Measurements from ENCODE around the gene CHRDL1.
"Not testable (repeated sequence)": the region's sequence is repeated elsewhere in the genome, so short reads cannot be mapped to it uniquely, and the experiment has no call there.

CHRDL1 gene, protein sequence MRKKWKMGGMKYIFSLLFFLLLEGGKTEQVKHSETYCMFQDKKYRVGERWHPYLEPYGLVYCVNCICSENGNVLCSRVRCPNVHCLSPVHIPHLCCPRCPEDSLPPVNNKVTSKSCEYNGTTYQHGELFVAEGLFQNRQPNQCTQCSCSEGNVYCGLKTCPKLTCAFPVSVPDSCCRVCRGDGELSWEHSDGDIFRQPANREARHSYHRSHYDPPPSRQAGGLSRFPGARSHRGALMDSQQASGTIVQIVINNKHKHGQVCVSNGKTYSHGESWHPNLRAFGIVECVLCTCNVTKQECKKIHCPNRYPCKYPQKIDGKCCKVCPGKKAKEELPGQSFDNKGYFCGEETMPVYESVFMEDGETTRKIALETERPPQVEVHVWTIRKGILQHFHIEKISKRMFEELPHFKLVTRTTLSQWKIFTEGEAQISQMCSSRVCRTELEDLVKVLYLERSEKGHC

DNA sequence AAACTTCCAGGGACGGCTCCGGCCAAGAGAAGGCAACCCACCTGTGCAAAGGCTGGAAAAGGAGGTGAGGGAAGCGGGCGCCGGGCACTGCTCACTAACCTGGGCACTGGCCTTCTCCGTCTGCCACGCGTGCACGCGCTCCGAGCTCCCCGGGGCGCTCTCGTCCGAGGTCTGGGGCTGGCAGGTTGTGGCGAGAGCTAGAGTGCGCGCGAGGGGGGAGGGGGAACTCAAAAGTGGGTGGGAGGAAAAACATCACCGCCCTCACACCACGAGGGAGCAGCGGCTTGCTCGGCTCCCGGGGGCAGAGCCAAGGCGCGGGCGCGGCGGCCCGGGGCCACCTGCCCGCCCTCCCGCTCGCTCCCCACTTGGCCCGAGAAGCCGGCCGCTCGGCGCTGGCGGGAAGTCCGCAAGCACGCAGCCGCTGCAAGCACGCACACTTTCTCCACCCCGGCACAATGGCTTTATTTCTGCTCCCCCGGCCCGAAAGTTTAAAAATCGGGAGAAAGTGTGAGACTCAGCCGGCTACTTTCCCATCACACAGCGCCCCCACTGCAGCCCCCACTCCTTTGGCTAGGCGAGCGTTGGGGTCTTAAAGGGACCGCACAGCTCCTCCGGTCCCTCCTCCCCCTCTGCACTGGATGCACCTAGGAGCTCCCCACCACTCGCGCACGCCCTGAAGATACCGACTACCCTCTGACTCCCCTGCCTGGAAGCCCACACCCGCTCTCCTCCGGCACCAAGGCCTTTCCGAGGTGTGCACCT lies at the start of gene CHRDL1:
Gene CHRDL1 (minus strand): TSS at position 173 of the 762 bp plus-strand sequence. CDS start 3,636 bp downstream, outside the sequence.
- DNase-seq (ENCODE audit: low read depth): no peak

DNA sequence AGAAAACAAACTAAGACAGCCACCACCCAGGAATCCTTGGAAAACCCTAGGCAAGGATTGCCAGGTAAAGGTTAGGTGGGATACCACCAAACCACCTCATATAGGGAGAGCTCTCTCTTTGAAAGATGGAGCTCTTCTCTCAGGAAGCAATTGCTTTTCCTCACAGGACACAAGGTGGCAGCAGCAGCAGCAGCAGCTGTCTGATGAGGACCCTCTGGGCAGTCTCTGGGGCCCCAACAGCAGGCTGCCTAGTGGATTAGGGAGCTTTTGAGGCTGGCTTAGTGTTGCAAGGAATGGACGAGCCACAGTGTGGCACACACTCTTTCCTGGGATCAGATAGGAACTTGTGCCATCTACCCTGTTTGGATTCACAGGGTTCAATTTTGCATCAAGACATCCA lies 41.4 kb upstream of the CHRDL1 start:
- no peak for DNase-seq (ENCODE audit: low read depth)

DNA sequence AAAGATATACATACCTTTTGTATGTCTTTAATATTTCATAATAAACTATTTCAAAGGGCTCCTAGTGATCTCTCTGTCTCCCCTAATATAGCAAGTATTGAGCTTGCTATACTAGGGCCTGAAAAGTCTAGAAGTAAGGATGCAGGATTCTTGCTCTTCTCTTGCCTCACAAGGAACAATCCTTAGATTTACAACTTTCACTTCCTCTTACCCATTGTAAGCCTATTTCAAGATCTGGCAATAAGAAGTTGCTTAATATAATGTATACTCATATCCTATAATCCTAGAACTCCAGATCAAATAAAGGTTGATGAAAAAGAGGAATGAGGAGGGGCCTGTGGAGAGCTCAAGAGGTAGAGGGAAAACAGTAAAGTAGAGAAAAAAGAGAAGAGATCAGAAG lies 40.8 kb upstream of the CHRDL1 start:
- no peak for DNase-seq (ENCODE audit: low read depth)

DNA sequence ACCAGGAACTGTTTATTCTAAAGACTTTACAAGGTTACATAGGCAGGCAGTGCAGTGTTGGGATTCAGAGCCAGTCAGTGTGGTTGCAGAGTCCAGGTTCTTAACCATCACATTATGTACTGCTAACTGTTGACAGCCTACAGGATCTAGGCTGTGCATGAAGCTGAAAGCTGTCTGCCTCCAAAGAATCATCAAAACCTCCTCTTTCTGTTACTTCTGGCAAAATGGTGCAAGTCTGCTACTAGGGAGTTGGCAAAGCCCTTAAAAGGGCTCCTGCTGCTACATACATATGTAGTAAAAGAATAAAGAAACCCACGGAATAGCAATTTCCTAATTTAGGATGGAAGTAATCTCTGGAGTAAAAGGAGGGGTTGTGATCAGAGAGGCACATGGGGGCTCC lies 40.4 kb upstream of the CHRDL1 start:
- DNase-seq (ENCODE audit: low read depth): no peak

DNA sequence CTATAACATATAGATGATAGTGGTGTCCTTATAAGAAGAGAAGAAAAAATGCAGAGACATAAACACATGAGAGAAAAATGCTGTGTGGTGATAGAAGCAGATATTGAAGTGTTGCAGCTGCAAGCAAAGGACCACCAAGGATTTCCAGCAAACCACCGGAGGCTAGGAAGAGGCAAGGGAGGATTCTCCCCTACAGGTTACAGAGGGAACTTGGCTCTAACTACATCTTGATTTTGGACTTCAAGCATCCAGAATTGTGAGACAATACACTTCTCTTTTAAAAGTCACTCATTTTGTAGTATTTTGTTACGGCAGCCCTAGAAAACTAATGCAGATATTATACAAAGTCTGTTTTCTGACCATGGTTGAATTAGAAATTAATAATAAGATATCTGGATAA lies 30.4 kb upstream of the CHRDL1 start:
- no peak for DNase-seq (ENCODE audit: low read depth)

DNA sequence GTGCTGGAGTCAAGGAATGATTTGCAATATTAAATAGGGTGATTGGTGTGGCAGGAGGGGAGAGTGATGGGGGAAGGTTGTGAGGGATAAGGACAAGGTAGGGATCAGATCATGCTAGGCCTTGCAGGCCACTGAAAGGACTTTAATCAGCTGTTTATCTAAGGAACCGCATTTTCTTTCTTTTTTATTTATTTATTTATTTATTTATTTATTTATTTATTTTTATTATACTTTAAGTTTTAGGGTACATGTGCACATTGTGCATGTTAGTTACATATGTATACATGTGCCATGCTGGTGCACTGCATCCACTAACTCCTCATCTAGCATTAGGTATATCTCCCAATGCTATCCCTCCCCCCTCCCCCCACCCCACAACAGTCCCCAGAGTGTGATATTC lies 20.9 kb upstream of the CHRDL1 start:
- DNase-seq (ENCODE audit: low read depth): not testable (repeated sequence)

DNA sequence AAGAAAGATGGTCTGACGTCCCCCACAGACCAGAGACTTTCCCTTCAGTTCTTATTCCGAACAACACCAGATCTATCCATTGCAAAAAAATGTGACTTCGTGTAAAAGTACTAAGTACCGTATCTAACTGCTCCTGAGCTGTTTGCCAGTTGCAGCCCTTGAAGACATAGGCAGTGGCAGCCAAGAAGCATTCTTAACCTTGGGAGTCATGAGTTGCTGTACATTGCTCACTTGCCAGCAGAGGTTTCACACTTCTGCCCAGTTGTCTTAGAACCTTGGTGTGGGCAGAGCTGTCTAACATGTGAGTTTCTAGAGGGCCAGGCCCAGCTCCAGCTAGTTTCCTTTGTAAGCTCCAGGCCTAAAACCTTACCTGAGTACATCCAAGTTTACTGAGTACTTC lies 10.5 kb upstream of the CHRDL1 start:
- no peak for DNase-seq (ENCODE audit: low read depth)

DNA sequence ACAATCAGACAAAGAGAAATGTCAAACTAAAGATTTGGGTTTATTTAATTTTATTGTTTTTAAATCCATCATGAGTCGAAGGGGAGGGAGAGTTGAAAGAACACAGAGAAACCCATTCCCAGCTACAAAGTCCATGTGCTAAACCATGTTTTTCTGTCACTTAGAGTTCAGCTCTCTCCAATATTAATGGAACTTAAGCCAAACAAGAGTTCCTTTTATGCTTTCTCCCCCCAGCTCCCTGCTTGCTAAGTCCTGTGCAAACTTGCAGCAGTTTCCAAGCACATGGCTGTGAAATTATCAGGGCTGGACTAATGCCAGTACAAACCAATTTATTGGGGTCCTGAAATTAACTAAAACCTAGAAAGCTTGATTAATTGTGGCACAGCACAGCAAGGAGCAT lies 9.7 kb upstream of the CHRDL1 start:
- DNase-seq (ENCODE audit: low read depth): no peak

DNA sequence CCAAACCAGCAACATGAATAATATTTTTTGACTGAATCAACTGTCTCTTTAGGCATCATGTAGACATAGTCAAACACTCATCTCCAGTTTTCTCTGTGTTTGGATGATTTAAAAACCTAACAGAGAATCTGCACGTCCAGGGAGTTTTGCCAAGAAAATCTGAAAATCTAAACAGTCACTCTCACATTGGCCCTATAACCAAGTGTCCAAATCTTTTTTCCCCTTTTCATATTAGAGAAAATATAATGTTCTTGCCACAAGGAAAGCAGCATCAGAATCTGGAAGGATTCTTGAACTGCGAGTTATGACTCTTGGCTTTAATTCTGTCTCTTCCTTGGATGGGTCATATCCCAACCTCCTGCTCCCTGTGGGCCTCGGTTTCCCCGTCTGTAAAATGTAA lies 8.8 kb upstream of the CHRDL1 start:
- DNase-seq (ENCODE audit: low read depth): no peak

DNA sequence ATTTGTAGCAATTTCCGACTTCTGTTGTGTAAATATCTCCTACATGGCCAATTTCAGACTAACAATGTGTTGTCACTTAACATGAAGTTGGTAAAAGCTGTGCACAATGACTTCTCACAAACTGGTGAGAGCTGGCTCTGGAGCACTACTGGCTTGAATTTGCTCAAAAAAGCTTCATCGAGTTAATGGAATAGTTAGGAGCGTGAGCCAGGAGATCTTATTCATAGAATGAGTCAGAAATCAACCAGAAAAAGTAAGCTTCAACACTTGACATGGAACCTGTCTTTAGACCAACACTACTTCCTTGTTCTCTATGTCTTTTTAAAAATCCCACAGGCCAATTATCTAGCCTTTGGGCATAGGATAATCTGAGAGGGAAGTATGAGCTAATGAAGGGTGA lies 7.9 kb upstream of the CHRDL1 start:
- DNase-seq (ENCODE audit: low read depth): no peak

DNA sequence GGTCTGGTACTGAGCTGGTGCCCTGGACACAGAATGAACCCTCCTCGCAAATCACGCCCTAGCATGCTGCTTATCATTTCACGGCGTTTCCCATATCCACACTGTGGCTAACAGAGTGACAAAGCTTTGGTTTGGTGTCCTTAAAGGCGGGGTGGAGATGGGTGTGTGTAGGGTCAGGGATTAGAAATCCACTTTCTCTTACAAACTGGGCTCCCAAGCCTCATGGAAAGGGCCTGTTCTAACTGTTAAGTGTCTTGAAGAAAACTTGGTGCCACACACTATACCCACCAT lies 735 bp upstream of the CHRDL1 start:
- no peak for DNase-seq (ENCODE audit: low read depth)

DNA sequence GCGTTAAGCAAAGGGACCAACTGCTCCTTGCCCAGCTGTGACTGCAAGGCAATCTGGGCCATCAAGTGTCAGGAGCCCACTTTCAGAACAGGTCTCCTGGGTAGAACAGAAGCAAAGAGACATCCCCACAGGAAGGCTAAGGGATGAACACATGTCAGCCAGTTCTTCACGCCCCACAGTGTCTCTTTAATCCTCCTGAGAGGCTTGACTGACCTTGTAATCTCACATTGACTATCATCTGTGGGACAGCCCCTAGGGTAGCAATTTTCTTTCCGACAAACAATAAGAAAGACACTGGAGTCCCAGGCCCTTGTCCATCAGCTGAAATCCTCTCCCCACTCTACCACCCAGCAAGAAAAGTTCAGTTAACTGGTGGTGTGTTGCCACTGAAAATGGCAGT lies 1.0 kb downstream of the CHRDL1 start:
- DNase-seq (ENCODE audit: low read depth): no peak

DNA sequence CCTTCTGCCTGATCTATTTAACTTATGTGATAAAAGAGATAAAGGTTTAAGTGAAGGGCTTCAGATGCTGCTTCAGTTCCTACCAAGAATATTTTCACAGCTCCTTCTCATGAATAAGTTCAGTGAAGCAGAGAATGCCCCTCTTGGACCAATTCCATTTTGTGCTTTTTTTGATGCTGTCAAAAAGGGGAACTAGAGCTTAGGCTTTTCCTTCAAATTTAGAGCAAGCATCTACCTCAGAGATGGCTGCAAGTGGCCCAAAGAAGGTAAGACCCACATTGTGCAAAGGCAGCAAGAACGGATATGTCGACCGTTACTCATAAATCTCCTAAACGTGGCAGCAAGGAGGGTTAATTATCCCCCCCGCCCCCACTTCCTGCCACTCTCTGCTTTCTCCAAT lies 4.5 kb downstream of the CHRDL1 start:
- DNase-seq (ENCODE audit: low read depth): no peak

DNA sequence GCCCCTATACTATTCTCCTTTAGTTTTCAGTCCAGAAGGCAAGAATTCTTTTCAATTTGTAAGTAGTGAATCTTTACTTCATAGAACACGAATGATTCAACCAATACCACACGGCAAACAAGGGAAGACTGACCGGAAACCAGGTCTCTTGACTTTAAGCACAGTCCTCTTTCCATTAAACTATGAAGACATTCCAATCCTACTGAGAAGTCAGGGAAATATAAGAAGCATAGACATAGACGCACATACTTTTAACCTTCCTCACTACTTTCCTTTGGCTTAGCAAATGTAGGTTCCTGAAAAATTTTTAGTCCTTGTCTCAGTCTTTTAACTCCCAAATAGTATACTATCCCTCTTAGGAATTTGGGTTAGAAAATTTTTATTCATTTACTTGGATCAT lies 9.1 kb downstream of the CHRDL1 start:
- peak; percentile 50 for DNase-seq (ENCODE audit: low read depth)

DNA sequence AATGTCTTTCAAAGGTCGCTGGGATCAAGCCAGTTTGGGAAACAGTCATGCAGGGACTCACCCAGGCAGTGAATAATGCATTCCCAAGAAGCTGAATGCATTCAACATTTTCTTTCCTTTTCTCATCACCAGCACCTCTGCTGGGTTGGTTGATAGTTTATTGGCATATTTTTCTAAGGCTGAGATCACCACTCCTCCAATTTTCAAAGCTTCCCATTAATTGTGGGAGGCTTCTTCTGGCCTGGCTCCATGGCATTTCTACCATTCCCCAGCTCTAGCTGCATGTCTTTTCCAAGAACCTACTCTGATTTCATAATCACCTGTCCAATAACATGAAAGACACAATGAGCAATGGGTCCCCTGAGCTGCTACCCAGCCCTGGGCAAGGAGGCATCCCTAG lies 35.8 kb downstream of the CHRDL1 start:
- DNase-seq (ENCODE audit: low read depth): peak; percentile 31

DNA sequence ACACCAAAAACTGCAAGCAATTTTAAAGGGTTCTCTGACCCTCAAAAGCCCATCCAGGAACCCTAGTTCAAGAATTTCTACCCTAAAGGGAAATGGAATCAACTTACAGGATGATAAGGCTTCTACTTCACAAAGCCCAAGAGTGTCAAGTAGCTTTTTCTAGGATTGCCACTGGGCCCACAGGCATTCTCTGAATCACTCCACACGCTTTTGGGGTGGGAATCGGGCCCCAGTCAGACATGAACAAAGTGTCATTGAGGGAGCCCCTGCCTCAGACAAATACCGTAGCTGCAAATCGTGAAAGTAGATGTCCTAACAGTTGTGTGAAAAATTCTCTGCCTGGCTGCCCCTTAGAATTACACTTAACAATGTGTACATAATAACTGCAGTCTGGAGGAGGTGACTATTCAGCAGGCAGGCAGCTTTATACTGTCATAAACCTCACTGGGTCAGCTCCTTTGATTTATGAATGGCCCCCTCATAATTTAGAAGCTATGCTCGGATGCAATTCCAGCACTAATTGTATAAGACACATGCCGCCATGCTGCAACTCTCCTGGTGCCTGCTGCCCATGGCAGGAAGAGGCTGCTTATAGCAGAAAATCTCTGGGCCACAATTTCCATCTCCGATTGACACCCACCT lies 36.7 kb downstream of the CHRDL1 start:
- DNase-seq (ENCODE audit: low read depth): no peak

DNA sequence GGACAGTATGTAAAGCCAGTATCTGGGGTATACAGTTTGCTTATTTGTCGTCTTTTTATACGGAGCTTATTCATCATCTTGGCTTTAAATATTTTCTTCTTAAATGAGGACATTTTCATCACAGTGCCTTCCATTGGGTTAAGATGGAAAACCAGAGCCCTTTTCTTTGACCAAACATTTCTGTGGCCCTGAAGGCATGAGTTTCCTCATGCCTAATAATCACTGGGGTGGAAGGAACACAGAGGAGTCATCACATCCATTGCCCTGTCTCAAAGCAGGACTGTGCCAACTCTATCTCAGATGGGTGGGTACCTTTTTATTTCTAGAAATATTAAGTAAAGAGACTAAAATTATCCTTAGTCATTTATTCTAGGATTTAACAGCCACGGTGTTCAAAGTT lies 40.0 kb downstream of the CHRDL1 start:
- no peak for DNase-seq (ENCODE audit: low read depth)

DNA sequence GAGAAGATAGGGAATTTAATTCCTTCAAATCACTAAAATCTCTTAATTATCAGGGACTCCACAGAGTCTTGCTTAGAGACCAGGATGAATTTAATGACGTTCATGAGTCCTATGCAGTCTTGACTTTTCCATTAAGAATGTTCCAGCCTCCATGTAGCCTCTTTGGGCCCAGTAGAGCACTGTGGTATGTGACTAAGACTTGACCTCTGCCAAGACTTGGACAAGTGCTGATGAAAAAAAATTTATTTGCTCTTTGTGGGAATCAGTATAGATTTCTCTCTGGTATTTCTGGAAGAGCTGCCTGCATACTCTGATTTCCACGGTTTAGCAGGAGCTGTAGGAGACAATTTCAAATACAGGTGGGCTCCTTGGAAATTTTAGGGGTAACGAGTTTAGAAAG lies 40.6 kb downstream of the CHRDL1 start:
- peak; percentile 22 for DNase-seq (ENCODE audit: low read depth)

DNA sequence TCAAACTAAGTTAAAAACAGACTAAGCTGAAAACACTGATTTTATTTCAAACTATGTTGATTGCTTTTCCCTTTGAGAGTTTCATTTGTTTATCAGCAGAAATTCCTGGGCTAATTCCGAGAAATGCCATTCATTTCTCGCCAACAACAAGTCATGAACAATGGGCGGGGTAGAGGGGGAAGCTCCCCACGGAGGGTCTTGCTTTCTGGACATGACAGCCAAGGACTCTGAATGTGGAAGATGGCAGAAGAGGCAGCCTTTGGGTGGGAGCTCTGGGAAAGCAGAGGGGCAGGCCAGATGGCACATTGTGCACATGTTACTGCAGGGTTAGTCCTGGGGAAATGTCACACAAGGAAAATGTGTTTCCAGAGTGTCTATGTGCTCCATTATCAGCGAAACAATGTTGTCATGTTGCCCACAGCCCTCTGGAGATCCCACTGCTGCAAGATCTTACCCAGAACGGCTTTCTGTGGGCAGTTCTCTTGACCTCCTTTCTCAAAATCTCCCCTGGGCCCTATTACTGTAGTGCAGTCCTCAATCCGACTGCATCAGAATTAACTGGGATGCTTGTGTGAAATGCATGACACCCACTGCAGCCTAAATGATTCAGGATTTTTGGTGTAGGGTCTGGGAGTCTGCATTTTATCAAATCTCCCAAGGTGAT lies 45.0 kb downstream of the CHRDL1 start:
- DNase-seq (ENCODE audit: low read depth): no peak

DNA sequence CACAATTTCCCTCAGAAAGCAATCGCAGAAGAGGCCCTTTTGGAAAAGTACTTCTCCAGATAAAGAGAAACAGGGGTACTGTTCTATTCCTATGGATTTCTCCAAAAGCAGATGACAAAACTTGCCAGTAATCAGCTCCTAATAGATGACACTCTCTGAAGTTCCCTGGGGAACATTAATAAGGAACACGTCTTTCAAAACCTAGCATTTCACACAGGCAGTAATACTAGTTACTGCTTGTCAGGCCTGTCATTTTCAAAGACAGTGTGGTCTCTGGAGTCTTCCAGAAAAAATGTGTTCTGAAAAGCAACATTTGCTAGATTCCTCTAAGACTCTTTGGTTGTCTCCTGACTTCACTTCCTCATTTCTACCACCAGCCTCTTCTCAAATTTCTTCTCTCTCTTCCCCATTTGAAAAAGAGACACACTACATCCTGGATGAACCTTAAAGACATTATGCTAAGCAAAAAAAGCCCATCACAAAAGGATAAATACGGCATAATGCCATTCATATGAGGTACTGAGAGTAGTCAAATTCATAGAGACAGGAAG lies 47.3 kb downstream of the CHRDL1 start:
- DNase-seq (ENCODE audit: low read depth): no peak

DNA sequence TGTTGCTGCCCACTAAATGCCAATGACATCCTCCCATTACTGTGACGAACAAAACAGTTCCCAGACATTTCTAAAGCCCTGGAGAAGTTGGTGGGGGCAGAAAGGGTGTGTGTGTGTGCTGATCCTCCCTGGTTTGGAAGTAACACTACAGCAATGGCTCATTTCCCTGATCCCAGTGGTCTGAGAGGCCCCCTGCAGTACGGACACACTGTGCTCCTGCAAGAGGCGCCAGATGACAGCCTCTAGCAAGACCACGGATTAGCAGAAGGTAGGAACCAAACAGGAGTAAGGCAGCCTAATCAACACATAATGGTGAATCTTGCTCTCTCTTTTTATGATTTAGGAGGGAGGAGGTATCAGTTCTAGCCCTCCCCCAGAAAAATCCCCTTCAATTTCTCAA lies 49.6 kb downstream of the CHRDL1 start:
- no peak for DNase-seq (ENCODE audit: low read depth)

DNA sequence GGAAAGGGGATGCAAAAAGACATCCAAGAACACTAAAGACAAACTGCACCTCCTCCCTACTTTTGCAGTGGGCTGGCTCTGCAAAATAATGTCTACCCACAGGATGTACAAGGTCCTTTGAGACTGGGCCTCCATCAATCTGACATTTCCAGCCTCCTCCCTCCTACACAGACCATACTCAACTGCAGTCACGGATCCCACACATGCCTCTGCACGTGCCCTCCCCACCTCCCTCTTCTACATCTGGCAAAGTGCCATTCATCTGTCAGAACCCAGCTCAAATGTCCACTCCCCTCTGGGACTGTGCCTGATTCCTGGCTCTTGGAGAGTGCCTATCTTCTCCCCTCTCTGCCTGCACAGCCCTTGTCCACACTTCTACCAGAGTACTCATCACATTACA lies 50.3 kb downstream of the CHRDL1 start:
- DNase-seq (ENCODE audit: low read depth): no peak

All from HS-27A (cell line).